ENCODE measurements around the gene BPIFB3.
"Not testable (repeated sequence)": the region's sequence is repeated elsewhere in the genome, so short reads cannot be mapped to it uniquely, and the experiment has no call there.

Gene BPIFB3

GRCh38 chr20:33043731-33044181 lies 9.9 kb upstream of the BPIFB3 start:
- Mint-ChIP-seq H3K36me3 (ENCODE audit: low read depth) (no peaks in the 10 kb centered on the region), H3K27me3 (ENCODE audit: low read depth, poor library complexity) (peaks cover 16% of the 10 kb centered on the region), H3K27ac (no peak overlapping the region), H3K9me3 (peaks cover 23% of the 10 kb centered on the region), H3K4me3 (no peak overlapping the region), H3K4me1 (no peaks in the 10 kb centered on the region)
- TF ChIP-seq CTCF (IDR thresholded peaks at IDR 0.05), result no peak
- no peak for DNase-seq

GRCh38 chr20:33045129-33045721 lies 8.5 kb upstream of the BPIFB3 start:
- H3K4me1 Mint-ChIP-seq; DNase-seq; H3K36me3 Mint-ChIP-seq (ENCODE audit: low read depth); H3K4me3 Mint-ChIP-seq: not testable (repeated sequence)
- Mint-ChIP-seq H3K9me3 (peaks cover 23% of the 10 kb centered on the region), H3K27me3 (ENCODE audit: low read depth, poor library complexity) (peaks cover 11% of the 10 kb centered on the region), H3K27ac (peak overlapping the region; percentile 36)

- H3K36me3 Mint-ChIP-seq (ENCODE audit: low read depth), result no peaks in the 10 kb centered on the region
- no peak for TF ChIP-seq CTCF (IDR thresholded peaks at IDR 0.05)
- H3K27me3 Mint-ChIP-seq (ENCODE audit: low read depth, poor library complexity), result peaks cover 11% of the 10 kb centered on the region
- H3K9me3 Mint-ChIP-seq, result peaks cover 23% of the 10 kb centered on the region
- DNase-seq, result no peak
- H3K4me1 Mint-ChIP-seq, result no peaks in the 10 kb centered on the region
- H3K4me3 Mint-ChIP-seq, result no peak overlapping the region
- H3K27ac Mint-ChIP-seq, result no peak overlapping the region
These were observed 7.3 kb upstream of the BPIFB3 start for GRCh38 chr20:33046412-33046811.

GRCh38 chr20:33051333-33051732 lies 2.4 kb upstream of the BPIFB3 start:
- Mint-ChIP-seq H3K9me3 (peaks cover 5% of the 10 kb centered on the region), H3K27me3 (ENCODE audit: low read depth, poor library complexity) (peaks cover 14% of the 10 kb centered on the region), H3K4me3 (no peak overlapping the region), H3K27ac (no peak overlapping the region), H3K36me3 (ENCODE audit: low read depth) (no peaks in the 10 kb centered on the region), H3K4me1 (no peaks in the 10 kb centered on the region)
- TF ChIP-seq CTCF (IDR thresholded peaks at IDR 0.05), result no peak
- DNase-seq, result no peak

- TF ChIP-seq CTCF (IDR thresholded peaks at IDR 0.05), result no peak
- H3K4me1 Mint-ChIP-seq, result no peaks in the 10 kb centered on the region
- no peaks in the 10 kb centered on the region for H3K9me3 Mint-ChIP-seq
- no peak overlapping the region for H3K27ac Mint-ChIP-seq
- DNase-seq, result no peak
- no peak overlapping the region for H3K4me3 Mint-ChIP-seq
- H3K27me3 Mint-ChIP-seq (ENCODE audit: low read depth, poor library complexity), result peaks cover 23% of the 10 kb centered on the region
- H3K36me3 Mint-ChIP-seq (ENCODE audit: low read depth), result no peaks in the 10 kb centered on the region
These were observed 678 bp downstream of the BPIFB3 start for GRCh38 chr20:33054381-33054780.

- TF ChIP-seq CTCF (IDR thresholded peaks at IDR 0.05), result no peak
- Mint-ChIP-seq H3K36me3 (ENCODE audit: low read depth) (no peaks in the 10 kb centered on the region), H3K9me3 (no peaks in the 10 kb centered on the region), H3K27ac (no peak overlapping the region), H3K4me3 (no peak overlapping the region), H3K27me3 (ENCODE audit: low read depth, poor library complexity) (peaks cover 21% of the 10 kb centered on the region), H3K4me1 (no peaks in the 10 kb centered on the region)
- no peak for DNase-seq
These were observed 1.1 kb downstream of the BPIFB3 start for GRCh38 chr20:33054791-33055190.

Measured in nephron progenitor cell (in vitro differentiated cells).